ENCODE results near the gene C10orf53.
"Not testable (repeated sequence)": the region's sequence is repeated elsewhere in the genome, so short reads cannot be mapped to it uniquely, and the experiment has no call there.

C10orf53 gene

GRCh38 chr10:49667991-49668390 is 11.5 kb upstream of the C10orf53 start:
- no peak for TF ChIP-seq CTCF (IDR thresholded peaks at IDR 0.05; ENCODE audit: low read depth, low read length)
- no peaks in the 10 kb centered on the region for H3K9me3 ChIP-seq (ENCODE audit: severe bottlenecking)
- H3K27ac ChIP-seq: no peak overlapping the region
- H3K36me3 ChIP-seq: no peaks in the 10 kb centered on the region
- no peak overlapping the region for H3K4me3 ChIP-seq (ENCODE audit: low read depth, low read length)
- DNase-seq: no peak
- no peaks in the 10 kb centered on the region for H3K27me3 ChIP-seq (ENCODE audit: insufficient read depth, low read depth, severe bottlenecking)

GRCh38 chr10:49668684-49669083 is 10.8 kb upstream of the C10orf53 start:
- Histone ChIP-seq H3K27ac (no peak overlapping the region), H3K27me3 (ENCODE audit: insufficient read depth, low read depth, severe bottlenecking) (no peaks in the 10 kb centered on the region), H3K36me3 (no peaks in the 10 kb centered on the region), H3K9me3 (ENCODE audit: severe bottlenecking) (no peaks in the 10 kb centered on the region), H3K4me3 (ENCODE audit: low read depth, low read length) (no peak overlapping the region)
- no peak for TF ChIP-seq CTCF (IDR thresholded peaks at IDR 0.05; ENCODE audit: low read depth, low read length)
- no peak for DNase-seq

- no peak for TF ChIP-seq CTCF (IDR thresholded peaks at IDR 0.05; ENCODE audit: low read depth, low read length)
- no peaks in the 10 kb centered on the region for H3K9me3 ChIP-seq (ENCODE audit: severe bottlenecking)
- peak overlapping the region; percentile 50 for H3K4me3 ChIP-seq (ENCODE audit: low read depth, low read length)
- DNase-seq: no peak
- H3K27me3 ChIP-seq (ENCODE audit: insufficient read depth, low read depth, severe bottlenecking): no peaks in the 10 kb centered on the region
- no peaks in the 10 kb centered on the region for H3K36me3 ChIP-seq
- H3K27ac ChIP-seq: no peak overlapping the region
Observed at GRCh38 chr10:49678827-49679479, 498 bp upstream of the C10orf53 start.

GRCh38 chr10:49682449-49682848 is 3.0 kb downstream of the C10orf53 start:
- H3K4me3 ChIP-seq (ENCODE audit: low read depth, low read length); DNase-seq; H3K36me3 ChIP-seq; H3K9me3 ChIP-seq (ENCODE audit: severe bottlenecking); H3K27ac ChIP-seq; H3K27me3 ChIP-seq (ENCODE audit: insufficient read depth, low read depth, severe bottlenecking): not testable (repeated sequence)

GRCh38 chr10:49682879-49683278 is 3.4 kb downstream of the C10orf53 start:
- no peak for DNase-seq
- H3K36me3 ChIP-seq: no peaks in the 10 kb centered on the region
- no peaks in the 10 kb centered on the region for H3K27me3 ChIP-seq (ENCODE audit: insufficient read depth, low read depth, severe bottlenecking)
- H3K9me3 ChIP-seq (ENCODE audit: severe bottlenecking): no peaks in the 10 kb centered on the region
- TF ChIP-seq CTCF (IDR thresholded peaks at IDR 0.05; ENCODE audit: low read depth, low read length): no peak
- no peak overlapping the region for H3K27ac ChIP-seq
- H3K4me3 ChIP-seq (ENCODE audit: low read depth, low read length): no peak overlapping the region

GRCh38 chr10:49686651-49687050 is 7.2 kb downstream of the C10orf53 start:
- no peak for TF ChIP-seq CTCF (IDR thresholded peaks at IDR 0.05; ENCODE audit: low read depth, low read length)
- H3K27ac ChIP-seq: no peak overlapping the region
- no peaks in the 10 kb centered on the region for H3K27me3 ChIP-seq (ENCODE audit: insufficient read depth, low read depth, severe bottlenecking)
- no peak for DNase-seq
- H3K9me3 ChIP-seq (ENCODE audit: severe bottlenecking): no peaks in the 10 kb centered on the region
- H3K4me3 ChIP-seq (ENCODE audit: low read depth, low read length): no peak overlapping the region
- no peaks in the 10 kb centered on the region for H3K36me3 ChIP-seq

All from WERI-Rb-1 (cell line).